Hematopoietic multipotent progenitor cell treated with erythropoietin and hydrocortisone succinate and interleukin-3 and kit ligand, for 8 days (in vitro differentiated cells): Measurements from ENCODE around the gene TRRAP.
A peak's percentile ranks its signal among the peaks of the same experiment; 100 is the strongest.

Source experiments
- DNase-seq: peaks from one replicate; pipeline ENCODE4 v3.0.0-alpha.2; 2015

TRRAP gene

DNA sequence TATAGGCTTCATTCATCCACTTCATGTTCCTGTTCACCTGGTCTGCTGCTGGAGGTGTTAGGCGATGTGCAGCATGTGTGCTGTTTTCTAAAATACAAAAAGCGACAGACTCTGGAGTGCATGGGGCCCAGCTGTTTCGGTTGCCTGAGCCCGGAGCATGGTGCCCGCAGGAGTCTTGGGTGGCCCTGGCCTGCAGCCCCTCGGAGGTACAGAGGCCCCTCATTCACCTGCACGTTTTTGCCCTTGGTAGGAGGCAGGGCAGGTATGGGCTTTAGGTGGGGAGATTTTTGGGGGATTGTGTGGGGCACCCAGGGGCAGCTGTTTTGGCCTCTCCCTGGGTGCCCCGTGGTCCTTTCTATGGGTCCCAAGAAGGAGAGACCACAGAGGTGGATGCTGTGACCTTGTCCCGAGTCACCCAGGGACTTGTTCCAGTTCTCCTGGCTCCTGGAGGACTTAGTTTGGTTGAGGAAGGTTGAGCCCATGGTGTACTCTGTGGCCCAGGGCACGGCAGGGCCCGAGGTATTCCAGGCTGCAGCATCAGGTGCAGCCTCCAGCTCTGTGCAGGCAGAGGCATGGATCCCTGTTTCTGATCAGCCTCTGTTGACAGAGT is 130.7 kb downstream of the TRRAP start:
- no peak for DNase-seq

DNA sequence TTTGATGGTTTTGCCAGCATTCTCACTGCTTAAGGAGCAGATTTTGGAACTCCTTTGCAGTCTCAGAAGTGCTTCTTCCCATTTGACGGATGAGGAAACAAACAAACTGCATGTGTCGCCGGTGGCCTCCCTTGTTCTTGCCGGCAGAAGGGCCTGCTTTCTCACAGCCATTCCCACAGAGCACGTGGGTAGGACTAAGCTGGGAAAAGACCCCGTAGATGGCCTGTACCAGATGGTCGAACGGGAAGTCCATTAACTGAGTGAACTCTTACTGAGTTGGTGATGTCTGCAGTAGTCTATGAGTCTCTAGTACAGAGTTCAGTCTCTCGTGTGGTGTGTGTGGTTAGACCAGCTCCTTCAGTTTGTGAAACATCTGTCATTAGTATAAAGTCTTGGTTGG is 131.9 kb downstream of the TRRAP start:
- no peak for DNase-seq

DNA sequence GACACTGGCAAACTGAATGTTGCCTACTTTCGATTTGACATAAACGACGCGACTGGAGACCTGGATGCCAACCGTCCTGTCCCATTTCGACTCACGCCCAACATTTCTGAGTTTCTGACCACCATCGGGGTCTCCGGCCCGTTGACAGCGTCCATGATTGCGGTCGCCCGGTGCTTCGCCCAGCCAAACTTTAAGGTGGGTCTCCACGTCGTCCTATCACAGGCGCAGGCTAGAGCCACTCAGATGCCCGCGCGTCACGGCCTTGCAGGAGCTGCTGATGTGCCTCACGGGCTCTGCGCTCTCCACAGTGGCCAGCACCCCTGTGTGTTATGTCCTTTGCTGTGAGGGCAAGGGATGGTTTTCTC is 133.0 kb downstream of the TRRAP start:
- DNase-seq = no peak

DNA sequence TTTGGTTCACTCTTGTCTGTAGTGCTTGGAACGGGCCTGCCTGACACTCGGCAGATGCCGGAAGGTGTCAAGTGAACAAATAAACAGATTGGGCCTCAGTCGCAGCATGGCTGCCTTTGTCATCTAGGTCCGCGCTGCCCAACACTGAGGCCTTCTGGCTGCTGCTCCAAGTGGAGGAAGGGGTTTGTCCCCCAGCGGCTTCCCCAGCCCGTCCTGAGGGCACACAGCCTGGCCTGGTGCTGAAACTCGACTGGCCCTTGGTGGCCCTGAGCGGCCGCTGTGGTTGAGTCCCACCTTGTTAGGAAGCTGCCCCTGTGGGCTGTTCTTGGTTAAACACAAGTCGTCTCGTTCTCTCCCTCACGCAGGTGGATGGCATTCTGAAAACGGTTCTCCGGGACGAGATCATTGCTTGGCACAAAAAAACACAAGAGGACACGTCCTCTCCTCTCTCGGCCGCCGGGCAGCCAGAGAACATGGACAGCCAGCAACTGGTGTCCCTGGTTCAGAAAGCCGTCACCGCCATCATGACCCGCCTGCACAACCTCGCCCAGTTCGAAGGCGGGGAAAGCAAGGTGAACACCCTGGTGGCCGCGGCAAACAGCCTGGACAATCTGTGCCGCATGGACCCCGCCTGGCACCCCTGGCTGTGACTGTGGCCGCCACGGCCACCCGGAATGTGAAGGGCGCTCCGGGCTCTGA is 133.5 kb downstream of the TRRAP start:
- no peak for DNase-seq

DNA sequence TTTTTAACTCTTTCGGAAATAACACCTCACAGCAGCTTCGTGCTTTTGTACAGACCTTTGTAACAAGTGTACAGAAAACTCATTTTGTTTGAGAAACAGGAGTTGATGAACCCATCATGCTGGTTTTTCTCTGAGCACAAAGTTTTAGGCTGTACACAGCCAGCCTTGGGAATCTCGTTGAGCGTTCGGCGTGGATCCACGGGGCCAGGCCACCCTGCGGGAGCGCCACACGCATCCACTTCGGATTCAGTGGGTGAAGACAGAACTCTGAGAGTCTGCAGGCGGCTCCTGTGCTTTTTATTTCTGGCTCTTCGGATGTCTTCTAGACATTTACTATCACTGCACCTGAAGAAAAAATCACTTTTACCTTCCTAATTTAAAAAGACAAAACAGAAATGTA is 134.4 kb downstream of the TRRAP start:
- DNase-seq = no peak

DNA sequence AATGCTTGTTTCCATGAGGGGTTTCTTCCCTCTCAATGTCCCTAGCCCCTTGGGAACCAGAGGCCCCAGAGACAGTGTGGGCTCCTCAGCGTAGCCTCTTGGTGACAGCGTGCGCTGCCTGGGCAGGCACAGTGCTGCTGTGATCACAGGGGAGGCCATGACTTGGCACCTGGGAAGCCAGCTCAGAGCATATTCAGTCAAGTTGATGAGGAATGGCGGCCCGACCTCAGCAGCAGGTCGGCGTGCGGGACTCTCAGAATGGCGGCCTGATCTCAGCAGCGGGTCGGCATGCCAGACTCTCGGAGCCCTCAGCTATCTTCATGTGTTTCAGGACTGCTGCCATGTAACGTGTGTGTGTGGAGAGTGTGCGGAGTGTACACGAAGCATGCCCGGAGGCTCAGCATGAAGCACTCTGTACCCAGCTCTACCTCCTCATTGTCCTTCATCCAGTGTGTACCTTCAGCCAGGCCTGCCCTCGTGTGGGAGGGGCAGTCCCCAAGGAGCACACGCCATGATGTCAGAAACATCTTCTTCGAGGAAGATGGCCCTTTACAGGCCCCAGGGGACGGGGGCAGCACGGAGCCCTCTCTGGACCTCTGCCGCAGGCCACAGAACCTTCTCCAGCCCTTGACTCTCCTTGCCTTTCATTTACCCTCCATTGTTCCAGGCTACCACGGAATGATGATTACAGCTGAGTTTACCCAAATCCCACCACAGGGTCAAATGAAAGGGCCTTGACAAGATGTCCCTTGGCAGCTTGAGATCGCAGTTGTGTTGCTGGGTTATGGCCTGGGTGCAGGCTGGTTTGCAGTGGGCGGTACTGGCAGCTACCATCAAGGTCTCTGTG is 135.2 kb downstream of the TRRAP start:
- no peak for DNase-seq

DNA sequence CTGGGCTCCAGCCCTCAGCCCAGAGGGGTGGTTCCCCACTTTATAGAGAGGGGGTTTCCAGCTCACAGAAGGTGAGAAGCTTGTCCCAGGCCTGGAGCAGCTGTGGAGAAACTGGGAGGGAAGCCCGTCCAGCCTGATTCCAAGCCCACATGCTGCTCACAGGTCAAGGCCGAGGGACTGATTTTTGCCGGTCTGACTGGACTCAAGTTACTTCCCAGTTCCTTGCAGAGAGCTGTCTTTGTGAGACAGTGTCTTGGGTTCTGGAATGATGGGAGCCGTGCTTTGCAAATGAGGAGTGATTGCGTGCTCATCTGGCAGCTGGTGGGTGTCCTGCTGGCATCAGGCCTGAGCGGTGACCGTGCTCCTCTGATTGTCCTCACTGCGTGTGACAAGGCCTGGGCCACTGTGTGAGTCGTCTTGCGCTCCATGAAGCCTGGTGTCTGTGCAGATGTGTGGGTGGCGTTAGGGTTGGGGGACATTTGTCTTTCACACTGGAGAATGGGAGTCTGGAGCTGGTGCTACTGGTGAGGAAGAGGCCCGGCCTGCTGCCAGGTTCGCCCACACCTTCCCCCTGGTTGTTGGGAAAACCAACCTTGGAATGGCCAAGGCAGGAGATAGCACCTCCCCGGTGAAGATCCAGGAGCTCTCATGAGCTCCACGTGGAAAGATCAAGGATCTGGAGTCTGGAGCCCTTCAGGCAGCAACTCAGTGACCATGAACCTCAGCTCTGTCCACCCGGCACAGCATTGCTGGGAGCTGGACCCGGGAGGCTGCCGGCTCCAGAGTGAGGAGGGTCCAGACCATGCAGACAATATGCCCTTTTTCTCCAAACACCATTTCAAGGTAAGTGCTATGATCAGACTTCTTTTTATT is 136.0 kb downstream of the TRRAP start:
- no peak for DNase-seq

DNA sequence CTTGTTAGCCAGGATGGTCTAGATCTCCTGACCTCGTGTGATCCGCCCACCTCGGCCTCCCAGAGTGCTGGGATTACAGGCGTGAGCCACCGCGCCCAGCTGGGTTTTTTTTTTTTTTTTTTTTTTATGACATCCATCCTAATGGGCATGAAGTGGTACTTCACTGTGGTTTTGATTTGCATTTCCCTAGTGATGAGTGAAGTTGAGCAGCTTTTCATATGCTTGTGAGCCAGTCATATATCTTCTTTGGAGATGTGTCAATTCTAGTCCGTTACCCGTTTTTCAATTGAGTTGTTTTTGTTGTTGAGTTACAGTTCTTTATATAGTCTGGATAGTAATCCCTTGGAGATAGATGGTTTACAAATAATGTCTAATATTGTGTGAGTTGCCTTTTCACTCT is 137.9 kb downstream of the TRRAP start:
- no peak for DNase-seq

DNA sequence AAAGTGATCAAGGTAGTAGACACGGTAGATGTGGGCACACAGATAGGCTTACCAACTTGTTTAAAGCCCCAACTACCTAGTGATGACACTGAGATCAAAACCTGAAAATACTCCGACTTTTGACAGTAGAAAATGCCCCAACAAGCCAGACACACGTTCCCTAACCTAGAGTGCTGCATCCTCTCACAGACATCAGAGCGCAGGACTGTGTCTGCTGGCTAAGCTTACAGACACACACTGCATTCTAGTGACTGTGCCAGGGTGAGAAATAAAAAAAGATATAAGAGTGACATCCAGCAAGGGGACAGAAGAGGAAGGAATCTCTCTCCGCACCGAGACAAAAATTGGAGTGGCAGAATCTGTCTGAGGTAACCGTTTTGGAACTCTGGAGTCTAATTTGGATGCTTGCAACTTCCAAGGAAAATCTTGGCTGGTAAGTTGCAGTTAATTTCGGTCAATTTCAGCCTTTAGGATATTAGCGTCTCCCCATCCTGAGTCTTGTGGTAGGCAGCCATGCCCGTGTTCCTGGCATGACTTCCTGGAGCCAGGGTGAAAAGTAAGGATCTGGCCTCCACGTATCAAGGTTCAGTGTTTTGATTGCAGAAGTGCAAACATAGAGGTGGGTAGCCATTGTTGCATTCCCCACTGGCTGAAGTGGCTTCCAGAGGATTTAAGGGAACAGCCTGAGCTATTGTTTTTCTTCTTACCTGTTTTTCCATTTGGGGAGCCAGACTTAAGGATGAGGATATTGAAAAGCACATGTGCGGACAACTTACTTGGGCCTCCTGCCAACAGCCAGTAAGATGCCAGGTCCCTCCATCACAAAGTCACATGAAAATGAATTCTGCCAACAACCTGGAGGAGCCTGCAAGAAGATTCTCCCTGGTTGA is 141.4 kb downstream of the TRRAP start:
- DNase-seq = no peak

DNA sequence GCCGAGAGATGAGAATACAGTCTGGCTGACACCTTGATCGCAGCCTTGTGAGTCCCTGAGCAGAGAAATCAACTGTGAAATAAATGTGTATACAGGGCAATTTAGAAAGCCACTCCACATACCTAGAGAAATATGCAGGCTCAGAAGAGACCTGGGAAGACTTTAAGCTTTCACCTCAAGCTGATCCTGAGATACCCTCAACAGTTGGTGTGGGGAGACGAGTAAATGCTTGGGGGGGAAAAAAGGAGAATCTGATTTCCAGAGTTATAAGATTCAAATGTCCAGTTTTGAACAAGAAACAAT is 142.0 kb downstream of the TRRAP start:
- no peak for DNase-seq

DNA sequence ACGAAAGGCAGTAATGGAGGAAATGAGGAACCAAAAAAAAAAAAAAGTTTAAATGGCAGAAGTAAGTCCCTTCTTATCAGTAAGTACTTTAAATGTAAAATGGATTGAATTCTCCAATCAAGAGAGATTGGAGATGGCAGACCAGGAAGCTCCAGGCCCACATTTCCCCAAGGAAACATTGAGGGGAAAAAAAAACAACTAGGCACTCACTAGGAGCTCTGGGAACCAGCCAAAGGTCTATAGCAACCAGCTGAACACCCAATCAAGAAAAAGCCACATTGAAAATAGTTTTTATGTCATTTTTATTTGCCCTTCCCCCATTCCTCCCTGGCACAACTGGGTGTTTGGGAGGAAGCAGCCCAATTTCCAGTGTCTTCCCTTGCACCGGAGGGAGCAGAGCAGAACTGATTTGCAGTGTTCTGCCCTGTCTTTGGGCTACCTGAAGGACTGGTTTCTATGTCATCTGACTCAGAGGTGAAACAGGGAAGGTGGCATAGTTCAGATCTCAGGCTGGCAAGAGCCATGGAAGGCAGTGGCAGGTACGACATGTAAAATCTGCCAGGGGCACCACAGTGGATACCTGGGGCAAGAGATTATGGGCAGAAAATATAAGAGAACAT is 143.7 kb downstream of the TRRAP start:
- DNase-seq = no peak

DNA sequence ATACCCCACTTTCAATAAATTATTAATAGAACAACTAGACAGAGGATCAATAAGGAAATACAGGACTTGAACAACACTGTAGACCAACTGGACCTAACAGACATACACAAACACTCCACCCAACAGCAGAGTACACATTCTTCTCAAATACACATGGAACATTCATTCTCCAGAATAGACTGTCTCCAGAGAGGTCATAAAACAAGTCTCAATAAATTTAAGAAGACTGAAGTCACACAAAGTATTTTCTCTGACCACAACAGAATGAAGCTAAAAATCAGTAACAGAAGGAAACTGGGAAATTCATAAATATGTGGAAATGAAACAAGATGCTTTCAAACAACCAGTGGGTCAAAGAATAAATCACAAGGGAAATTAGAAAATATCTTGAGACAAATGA is 145.7 kb downstream of the TRRAP start:
- DNase-seq = no peak

DNA sequence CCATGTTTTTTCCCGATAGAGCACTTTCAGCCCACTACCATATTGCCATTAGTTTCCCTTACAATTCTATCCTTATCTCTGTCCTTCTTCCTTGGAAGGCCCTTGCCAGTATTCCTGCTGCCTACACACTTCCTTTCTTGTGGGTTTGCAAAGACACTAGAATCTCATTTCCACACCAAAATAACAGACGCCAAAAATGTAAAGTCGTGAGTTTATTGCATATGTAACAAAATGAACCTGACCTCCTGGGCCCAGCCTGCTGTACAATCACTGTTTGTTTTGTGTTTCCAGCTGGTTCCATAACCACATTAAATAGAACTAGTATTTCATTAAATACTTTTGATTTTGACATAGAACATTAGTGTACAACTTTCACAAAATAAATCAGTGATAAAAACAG is 148.9 kb downstream of the TRRAP start:
- no peak for DNase-seq

DNA sequence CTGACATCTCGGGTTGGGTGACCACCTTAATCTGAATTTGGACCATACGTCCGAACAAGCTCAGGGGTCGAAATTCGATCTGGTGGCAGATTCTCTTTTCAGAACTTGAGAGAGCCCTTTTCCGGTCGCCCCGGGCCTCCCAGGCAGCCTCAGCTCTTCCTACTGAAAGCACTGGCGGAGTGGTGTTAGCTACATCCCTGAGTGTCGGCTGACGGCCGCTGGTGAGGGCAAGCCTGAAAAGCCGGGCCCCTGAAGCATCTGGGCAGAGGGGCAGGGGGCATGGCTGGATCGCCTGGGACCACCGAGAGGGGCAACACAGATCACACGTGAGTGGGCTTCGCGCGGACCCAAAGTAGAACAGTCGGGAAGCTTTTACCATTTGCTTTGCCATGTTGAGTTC is 149.5 kb downstream of the TRRAP start:
- no peak for DNase-seq

DNA sequence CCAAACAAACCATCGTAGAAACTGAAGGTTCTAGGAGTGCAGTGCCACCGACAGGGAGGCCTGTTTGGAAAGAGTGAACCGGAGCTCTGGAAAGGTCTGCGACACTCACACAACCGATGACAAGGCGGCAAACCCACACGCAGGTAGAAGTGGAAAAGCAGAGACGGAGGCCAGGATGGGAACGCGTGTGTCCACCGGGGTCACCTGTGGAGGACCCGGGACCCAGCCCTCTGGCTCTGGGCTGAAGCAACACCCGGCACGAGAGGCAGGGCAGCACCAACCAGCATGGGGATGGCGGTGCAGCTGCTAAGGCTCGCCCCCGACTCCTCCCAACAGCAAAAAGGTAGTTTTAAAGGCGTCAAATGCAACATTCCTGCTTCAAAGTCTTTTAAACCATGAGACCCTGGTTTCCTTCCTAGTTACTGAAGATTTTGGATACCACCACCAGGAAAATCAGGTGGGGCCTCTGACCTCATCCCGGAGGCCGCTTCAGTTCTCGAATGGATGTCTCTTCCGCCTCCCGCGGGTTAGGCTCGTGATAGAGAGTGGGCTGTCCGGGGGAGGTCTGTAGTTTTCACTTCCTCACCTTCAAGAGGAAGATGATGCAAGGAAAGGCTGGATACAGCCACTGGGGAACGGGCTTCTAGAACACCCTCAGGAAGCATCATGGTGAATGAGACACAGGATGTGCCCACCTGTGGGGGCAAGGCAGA is 150.1 kb downstream of the TRRAP start:
- DNase-seq = no peak

DNA sequence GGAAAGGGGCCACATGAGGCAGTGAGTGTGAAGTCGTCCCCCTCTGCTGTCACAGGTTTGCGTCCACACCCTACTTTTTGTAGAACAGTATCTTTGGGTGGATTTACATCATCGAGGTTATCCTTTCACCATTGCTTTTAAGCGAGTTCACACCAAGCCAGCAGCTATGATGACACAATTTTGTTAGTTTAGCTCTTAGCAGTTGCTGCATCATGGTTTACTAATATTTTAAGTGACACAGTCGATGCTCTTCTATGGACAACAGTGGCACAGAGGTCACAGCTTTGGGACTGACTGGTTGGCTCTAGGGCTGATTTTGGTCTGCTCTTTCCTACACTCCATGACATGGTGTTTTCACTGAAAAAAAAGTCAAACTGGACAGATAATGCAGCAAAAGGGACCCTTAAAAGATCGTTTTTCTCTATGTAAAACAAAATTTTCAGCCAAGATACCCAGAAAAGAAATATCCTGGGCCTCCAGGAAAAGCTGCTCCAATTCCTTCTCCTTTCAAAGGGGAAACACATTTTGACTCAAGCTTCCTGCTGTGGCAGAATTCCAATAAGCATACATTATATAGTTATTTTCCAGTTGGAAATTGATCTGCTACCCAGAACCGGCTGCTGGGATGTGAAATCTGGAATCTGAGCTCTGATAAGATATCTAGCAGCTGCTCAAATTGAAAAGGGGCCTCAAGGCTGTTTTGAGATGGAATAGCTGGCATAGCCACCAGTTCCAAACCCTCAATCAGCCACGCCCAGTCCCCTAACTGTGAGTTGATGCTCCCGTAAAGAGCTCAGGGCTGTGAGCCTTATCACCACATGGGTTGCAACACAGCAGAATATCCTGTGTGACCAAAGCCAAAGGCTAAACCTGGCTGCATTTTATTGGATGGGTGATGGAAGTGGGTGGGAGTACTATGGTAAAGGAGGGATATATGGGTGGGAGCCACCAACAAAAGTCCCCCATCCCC is 151.4 kb downstream of the TRRAP start:
- DNase-seq = peak; percentile 54

DNA sequence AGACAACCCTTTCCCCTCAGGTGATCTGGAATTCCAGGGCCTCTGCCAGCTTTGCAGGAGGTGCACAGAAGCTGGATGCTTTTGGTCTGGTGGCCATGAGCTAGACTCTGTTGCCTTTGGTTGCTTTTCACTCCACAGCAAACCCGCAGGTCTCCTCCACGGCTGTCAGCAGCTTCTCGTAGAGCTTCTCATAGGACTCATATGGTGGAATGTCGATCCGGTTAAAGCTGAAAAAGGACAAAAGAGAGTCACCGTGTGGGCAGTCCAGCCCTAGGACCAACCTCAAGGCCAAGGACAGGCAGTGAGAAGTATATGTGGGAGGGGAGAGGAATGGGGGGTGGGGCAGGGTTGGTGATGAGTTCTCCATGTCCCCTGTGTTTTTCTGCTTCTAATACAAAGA is 152.1 kb downstream of the TRRAP start:
- no peak for DNase-seq

DNA sequence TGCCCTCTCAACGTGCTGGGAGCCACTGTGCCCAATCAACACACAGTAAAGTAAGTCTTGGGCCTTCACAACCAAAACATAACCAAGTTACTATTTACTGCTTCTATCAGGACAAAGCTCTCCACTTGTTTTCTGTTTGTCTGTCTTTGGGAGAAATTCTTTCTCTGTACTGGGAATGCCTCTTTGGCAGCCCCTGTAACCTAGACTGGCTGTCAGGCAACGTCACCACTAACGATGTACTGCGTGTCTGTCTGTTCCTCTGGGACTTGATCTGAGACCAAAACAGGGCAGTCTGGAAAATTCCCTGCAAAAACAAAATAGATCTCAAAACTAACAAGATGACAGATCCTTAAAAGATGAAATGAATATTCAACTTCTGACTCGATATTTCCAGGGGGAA is 152.6 kb downstream of the TRRAP start:
- no peak for DNase-seq

DNA sequence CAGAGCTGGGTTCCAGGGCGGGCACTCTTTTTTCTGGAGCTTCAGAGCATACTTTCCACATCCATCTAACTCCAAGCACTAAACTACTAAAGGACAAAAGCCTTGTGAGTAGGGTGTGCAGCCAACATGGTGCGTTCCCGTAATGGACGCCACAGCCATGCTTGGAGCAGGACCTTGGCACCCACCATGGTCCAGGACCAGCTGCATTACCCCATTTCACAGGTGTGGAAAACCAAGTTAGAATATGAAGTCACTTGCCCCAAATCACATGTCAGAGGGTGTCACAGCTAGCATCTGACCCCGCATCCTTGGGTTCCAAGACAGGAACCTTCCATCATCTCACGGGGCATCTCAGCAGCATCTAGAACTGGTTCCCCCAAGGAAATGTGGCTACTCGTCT is 153.2 kb downstream of the TRRAP start:
- no peak for DNase-seq

DNA sequence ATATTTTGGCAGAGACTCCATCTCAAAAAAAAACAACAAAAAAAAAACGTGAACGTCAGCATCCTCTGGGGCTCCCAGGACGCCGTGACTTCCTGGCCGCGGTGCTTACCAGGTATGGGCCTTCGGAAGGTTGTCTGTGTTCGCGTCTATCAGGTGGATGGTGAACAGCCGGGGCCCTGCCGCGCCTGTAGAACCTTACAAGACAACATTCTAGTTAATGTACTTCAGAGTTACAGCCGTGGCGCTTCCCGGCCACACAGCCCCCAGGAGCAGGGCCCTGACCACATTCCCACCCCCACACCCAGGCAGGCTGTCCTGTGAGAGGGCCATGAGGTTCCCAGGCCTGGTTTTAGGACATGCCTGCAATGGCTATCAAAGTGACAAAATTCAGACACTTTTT is 154.6 kb downstream of the TRRAP start:
- DNase-seq = no peak
